Activated CD4-positive, alpha-beta T cell treated with anti-CD3 and anti-CD28 coated beads, Interleukin-10, Interleukin-2, amounts not matched to agents 100 ng/mL and 50 ng/mL, durations not matched to agents 16 hours and 8 hours (primary cell): ENCODE measurements around the gene GAB2.
A peak's percentile ranks its signal among the peaks of the same experiment; 100 is the strongest.
"Not testable (repeated sequence)": the region's sequence is repeated elsewhere in the genome, so short reads cannot be mapped to it uniquely, and the experiment has no call there.

Source experiments
- DNase-seq: peaks from one replicate; pipeline ENCODE4 v3.0.0-alpha.2; 2020

GAB2 gene

GRCh38 chr11:78237293-78238046 lies 180.2 kb downstream of the GAB2 start:
- DNase-seq = no peak

DNA sequence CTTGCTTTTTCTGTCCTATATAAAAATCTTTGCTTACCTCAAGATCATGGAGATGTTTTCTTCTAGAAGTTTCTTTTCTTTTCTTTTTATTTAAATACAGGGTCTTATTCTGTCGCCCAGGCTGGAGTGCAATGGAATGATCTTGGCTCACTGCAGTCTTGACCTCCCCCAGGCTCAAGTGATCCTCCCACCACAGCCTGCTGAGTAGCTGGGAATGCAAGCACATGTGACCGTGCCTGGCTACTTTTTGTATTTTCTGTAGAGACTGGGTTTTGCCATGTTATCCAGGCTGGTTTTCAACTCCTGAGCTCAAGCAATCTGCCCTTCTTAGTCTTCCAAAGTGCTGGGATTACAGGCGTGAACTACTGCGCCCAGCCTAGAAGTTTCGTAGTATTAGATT lies 183.6 kb downstream of the GAB2 start:
- DNase-seq = no peak

DNA sequence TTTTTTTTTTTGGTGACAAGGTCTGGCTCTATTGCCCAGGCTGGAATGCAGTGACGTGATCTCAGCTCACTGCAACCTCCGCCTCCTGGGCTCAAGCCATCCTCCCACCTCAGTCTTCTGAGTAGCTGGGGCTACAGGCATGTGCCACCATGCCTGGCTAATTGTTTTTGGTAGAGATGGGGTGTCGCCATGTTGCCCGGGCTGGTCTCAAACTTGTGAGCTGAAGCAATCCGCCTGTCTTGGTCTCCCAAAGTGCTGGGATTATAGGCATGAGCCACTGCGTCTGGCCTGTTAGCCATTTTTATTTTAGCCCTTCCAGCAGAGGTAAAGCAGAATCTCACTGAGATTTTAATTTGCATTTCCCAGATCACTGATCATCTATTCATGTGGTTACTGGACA lies 184.6 kb downstream of the GAB2 start:
- DNase-seq = not testable (repeated sequence)

DNA sequence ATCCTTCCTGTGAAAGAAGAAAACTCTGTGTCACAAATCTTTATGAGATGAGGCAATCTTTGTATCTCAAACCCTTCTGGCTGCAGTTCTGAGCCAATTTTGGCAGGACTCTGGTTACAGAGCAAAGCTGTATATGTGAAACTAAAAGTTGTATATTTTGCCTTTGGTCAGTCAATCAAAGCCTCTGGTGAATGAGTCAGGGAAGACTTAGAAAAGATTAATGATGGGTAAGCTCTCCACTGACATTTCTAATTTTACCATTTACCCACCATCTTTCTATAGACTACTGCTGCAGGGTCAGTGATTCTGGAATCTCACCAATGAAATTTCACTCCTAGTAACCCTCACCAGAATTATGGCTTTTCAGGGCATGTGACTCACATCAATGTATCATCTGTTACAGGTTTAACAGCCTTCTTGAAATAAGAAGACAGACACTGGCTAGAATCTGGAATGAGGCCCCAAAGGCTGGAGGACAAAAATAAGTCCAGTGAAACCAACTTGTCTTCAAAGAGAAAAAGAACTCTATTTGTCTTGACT lies 185.6 kb downstream of the GAB2 start:
- no peak for DNase-seq

- DNase-seq = no peak
Observed at GRCh38 chr11:78230161-78230877, 187.3 kb downstream of the GAB2 start.

- no peak for DNase-seq
Observed at GRCh38 chr11:78229106-78229505, 188.5 kb downstream of the GAB2 start.

GRCh38 chr11:78228467-78228866 lies 189.2 kb downstream of the GAB2 start:
- DNase-seq = peak; percentile 48

- DNase-seq = no peak
Observed at GRCh38 chr11:78227921-78228320, 189.7 kb downstream of the GAB2 start.

- peak; percentile 34 for DNase-seq
Observed at GRCh38 chr11:78226684-78227680, 190.6 kb downstream of the GAB2 start.

GRCh38 chr11:78224906-78225420 lies 192.7 kb downstream of the GAB2 start:
- DNase-seq = no peak

GRCh38 chr11:78224506-78224905 lies 193.1 kb downstream of the GAB2 start:
- DNase-seq = no peak

DNA sequence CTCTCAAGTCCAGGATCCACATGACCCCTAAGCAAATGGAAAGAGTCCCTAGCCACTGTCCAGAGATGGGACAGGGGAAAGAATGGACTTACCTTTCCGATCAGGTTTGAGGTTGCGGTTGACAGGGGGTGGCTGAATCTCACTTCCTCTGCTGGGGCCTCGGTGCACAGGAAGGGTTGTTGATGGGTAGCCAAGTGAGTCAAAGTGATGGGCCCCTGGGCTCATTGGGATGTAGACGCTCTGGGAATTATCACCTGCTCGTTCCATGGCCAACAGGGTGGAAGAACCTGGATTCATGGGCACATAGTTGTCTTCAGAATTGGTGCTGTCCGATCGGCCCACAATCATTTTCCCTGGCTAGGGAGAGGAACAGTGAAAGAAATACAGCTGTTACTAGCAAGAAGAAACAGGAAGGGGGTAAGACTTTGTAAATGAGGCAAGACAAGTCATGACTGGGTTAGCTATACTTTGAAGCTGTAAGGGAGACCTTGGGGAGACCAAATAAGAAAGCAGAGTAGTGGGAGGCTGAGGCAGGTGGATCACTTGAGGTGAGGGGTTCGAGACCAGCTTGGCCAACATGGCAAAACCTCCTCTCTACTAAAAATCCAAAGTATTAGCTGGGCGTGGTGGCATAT lies 194.2 kb downstream of the GAB2 start:
- DNase-seq = no peak

DNA sequence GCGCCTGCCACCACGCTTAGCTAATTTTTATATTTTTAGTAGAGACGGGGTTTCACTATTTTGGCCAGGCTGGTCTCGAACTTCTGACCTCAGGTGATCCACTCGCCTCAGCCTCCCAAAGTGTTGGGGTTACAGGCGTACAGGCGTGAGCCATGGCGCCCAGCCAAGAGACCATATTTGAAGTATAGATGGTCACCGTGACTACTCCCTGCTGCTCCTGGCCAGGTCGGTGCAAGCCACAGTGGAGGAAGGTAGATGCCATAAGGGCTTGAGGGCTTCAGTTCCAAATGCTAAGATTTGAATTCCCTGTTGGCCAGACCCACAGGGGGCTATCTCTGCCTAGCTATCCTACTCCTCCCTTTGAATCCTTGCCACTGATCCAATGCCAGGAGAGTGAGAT lies 194.9 kb downstream of the GAB2 start:
- DNase-seq = not testable (repeated sequence)

- DNase-seq = no peak
Observed at GRCh38 chr11:78221396-78222315, 196.0 kb downstream of the GAB2 start.

GRCh38 chr11:78220218-78221157 lies 197.1 kb downstream of the GAB2 start:
- no peak for DNase-seq

GRCh38 chr11:78219493-78220217 lies 198.0 kb downstream of the GAB2 start:
- DNase-seq = no peak

GRCh38 chr11:78218707-78219492 lies 198.7 kb downstream of the GAB2 start:
- no peak for DNase-seq
